Glutamatergic neuron (in vitro differentiated cells): ENCODE measurements around the gene DNAH8. TPM values are rescaled to one million over a fixed set of nuclear protein-coding genes. Genes with fewer than 3 reads are reported as not detected.

Experiments used
- DNase-seq: peaks from one replicate; pipeline ENCODE4 v3.0.0; 2022
- H3K27ac Mint-ChIP-seq: one replicate; pipeline ENCODE4 v1.8.0; 2020; ENCODE audit warnings: mild to moderate bottlenecking, mixed read lengths, inconsistent platforms; ENCODE audit not compliant: unreplicated experiment
- H3K27me3 Mint-ChIP-seq: one replicate; pipeline ENCODE4 v1.8.0; 2020; ENCODE audit warnings: mild to moderate bottlenecking, moderate library complexity, mixed read lengths, inconsistent platforms; ENCODE audit not compliant: unreplicated experiment
- H3K36me3 Mint-ChIP-seq: one replicate; pipeline ENCODE4 v1.8.0; 2020; ENCODE audit warnings: mild to moderate bottlenecking, mixed read lengths, inconsistent platforms; ENCODE audit not compliant: unreplicated experiment
- H3K4me1 Mint-ChIP-seq: one replicate; pipeline ENCODE4 v1.8.0; 2020; ENCODE audit warnings: mild to moderate bottlenecking, low read depth, mixed read lengths, inconsistent platforms; ENCODE audit not compliant: unreplicated experiment
- H3K4me3 Mint-ChIP-seq: one replicate; pipeline ENCODE4 v1.8.0; 2020; ENCODE audit warnings: mild to moderate bottlenecking, mixed read lengths, inconsistent platforms; ENCODE audit not compliant: unreplicated experiment
- H3K9me3 Mint-ChIP-seq: one replicate; pipeline ENCODE4 v1.8.0; 2020; ENCODE audit warnings: mild to moderate bottlenecking, moderate library complexity, mixed read lengths, inconsistent platforms; ENCODE audit not compliant: unreplicated experiment
- total RNA-seq: library from RNA; stranded (reverse); fragmentation: NEBNext Ultra II Directional; extraction: Animal tissue kit (Norgen Biotek cat#: 25700); gene quantifications from one replicate; pipeline ENCODE4 v1.2.1, GENCODE V29; 2021; ENCODE audit not compliant: unreplicated experiment
- TF ChIP-seq, protein P1 (sequence below): fragments of 200-600 bp; sonication (generic); IDR thresholded peaks from one replicate; pipeline ENCODE4 v1.5.0; 2021; ENCODE audit not compliant: partially characterized antibody, unreplicated experiment

The DNAH8 gene
- total RNA-seq, 1 donor from 2014 or later = not detected

DNA sequence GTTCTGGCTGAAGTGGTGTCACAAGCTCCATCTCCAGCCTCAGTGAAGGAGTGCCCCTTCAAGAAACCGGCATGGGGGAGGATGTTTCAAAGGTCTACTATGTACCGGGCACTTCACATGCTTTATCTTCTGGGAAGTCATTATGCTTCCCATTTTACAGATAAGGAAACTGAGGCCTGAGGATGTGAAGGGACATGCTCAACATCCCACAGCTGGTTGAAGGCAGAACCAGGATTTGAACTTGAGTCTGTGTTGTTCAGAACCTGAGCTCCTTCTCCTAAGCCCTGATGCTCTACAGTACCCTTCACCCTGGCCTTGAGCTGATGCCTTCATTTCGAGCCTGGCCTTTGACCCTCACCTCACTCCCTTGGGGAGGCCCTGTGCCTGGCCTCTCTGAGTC is 346.5 kb downstream of the DNAH8 start:
- Mint-ChIP-seq H3K27me3 (peaks cover 7% of the 10 kb centered on the region), H3K4me3 (no peak overlapping the region), H3K36me3 (no peaks in the 10 kb centered on the region), H3K4me1 (no peaks in the 10 kb centered on the region), H3K9me3 (no peaks in the 10 kb centered on the region), H3K27ac (no peak overlapping the region)
- TF ChIP-seq, protein P1, sequence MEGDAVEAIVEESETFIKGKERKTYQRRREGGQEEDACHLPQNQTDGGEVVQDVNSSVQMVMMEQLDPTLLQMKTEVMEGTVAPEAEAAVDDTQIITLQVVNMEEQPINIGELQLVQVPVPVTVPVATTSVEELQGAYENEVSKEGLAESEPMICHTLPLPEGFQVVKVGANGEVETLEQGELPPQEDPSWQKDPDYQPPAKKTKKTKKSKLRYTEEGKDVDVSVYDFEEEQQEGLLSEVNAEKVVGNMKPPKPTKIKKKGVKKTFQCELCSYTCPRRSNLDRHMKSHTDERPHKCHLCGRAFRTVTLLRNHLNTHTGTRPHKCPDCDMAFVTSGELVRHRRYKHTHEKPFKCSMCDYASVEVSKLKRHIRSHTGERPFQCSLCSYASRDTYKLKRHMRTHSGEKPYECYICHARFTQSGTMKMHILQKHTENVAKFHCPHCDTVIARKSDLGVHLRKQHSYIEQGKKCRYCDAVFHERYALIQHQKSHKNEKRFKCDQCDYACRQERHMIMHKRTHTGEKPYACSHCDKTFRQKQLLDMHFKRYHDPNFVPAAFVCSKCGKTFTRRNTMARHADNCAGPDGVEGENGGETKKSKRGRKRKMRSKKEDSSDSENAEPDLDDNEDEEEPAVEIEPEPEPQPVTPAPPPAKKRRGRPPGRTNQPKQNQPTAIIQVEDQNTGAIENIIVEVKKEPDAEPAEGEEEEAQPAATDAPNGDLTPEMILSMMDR = no peak
- no peak for DNase-seq

DNA sequence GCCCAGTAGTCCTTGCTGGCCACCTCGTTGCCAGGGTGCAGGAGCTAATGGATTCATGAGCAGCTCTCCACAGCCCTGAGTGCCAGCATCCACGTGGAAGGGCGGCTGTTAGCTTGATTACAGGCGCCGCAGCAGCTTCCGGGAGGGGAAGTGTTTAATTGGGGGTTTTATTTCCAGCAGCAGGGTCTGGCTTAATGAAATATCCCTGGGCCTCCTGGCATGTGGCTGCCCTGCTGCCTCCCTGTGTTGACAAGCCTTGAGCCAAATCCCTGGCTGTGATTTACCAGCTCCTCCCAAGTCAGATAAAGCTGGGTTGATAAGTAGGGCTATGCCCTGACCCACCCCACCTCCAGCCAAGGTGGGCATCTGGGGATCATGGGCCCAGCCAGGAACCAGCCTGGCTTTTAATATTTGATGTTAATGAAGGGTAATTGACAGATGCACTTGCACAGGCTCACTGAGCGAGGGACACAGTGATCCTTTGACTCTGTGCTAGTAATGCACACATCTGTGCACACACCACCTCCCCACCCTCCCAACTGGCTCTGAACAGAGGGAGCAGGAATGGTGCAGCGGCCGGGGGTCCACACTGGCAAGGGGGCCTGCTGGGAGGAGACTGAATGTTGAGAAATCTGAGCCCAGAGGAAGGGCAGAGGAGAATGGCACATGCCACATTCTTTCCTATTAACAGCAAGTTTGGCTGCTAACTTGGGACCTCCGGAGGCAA is 347.1 kb downstream of the DNAH8 start:
- no peak for DNase-seq
- H3K36me3 Mint-ChIP-seq = no peaks in the 10 kb centered on the region
- H3K9me3 Mint-ChIP-seq = no peaks in the 10 kb centered on the region
- H3K4me3 Mint-ChIP-seq = no peak overlapping the region
- H3K27me3 Mint-ChIP-seq = peaks cover 6% of the 10 kb centered on the region
- TF ChIP-seq, protein P1 = no peak
- no peaks in the 10 kb centered on the region for H3K4me1 Mint-ChIP-seq
- no peak overlapping the region for H3K27ac Mint-ChIP-seq

DNA sequence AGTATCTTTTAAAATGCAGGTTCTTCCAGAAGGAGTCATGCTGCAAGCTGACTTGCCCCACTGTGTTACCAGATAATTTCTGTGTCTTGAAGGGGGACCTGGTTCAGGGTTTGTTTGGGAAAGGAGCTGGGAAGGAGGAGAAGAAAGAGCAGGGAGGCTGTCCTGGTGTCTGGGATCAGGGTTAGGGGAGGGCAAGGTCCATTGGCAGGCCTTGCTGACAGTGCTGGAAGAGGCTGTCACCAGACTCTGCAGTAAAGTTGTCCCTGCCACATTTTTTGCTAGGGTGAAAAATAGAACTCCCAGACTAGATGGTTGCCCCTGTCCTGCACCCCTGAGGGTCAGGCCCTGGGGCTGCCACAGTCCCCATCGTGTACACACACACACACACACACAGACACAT is 348.4 kb downstream of the DNAH8 start:
- H3K9me3 Mint-ChIP-seq = no peaks in the 10 kb centered on the region
- H3K27ac Mint-ChIP-seq = no peak overlapping the region
- no peaks in the 10 kb centered on the region for H3K4me1 Mint-ChIP-seq
- no peak overlapping the region for H3K4me3 Mint-ChIP-seq
- H3K27me3 Mint-ChIP-seq = peaks cover 5% of the 10 kb centered on the region
- TF ChIP-seq, protein P1 = no peak
- no peaks in the 10 kb centered on the region for H3K36me3 Mint-ChIP-seq
- DNase-seq = no peak

DNA sequence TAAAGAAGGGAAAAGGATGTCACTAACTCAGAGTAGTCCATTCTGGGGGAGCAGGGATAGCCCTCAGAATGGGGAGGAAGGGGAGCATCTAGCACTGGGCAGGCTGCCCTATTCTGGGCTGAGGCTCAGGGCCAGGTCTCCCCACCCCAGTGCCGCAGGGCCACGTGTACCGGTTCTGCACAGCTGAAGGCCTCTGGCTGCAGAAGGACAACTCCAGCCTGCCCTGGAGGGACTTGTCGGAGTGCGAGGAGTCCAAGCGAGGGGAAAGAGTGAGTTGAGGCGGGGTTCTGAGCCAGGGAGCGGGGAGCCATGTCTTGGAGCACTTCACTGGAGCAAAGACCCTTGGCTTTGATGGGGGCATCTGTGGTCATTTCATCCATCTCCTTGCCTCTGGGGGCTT is 350.4 kb downstream of the DNAH8 start:
- Mint-ChIP-seq H3K4me1 (no peaks in the 10 kb centered on the region), H3K36me3 (no peaks in the 10 kb centered on the region), H3K9me3 (no peaks in the 10 kb centered on the region), H3K27me3 (peaks cover 3% of the 10 kb centered on the region), H3K4me3 (no peak overlapping the region), H3K27ac (no peak overlapping the region)
- TF ChIP-seq, protein P1 = no peak
- DNase-seq = no peak

DNA sequence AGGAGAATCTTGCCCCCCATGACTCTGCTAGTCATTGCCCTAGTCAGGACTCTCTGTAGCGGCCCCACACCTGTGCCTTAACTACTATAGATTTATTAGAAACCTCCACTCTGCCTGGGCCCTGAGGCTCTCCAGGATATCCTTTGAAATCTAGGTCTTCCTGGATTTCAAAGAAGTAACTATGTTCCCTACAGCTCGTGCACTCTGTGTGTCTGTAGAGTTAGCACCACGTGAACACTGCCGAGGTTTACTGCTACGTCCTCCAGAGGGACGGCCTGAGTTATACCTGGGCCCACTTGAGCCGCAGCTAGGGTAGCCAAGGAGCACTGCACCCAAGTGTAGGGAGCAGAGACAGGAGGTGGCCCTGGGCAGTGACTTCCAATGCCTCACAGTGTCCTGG is 353.3 kb downstream of the DNAH8 start:
- Mint-ChIP-seq H3K27me3 (peaks cover 6% of the 10 kb centered on the region), H3K4me3 (no peak overlapping the region), H3K9me3 (no peaks in the 10 kb centered on the region), H3K4me1 (no peaks in the 10 kb centered on the region), H3K27ac (no peak overlapping the region), H3K36me3 (no peaks in the 10 kb centered on the region)
- TF ChIP-seq, protein P1 = no peak
- DNase-seq = no peak
